ENCODE results near the gene TNFRSF1B. TPM values are rescaled to one million over a fixed set of nuclear protein-coding genes. Genes with fewer than 3 reads are reported as not detected.
A peak's percentile ranks its signal among the peaks of the same experiment; 100 is the strongest.

Gene TNFRSF1B
- total RNA-seq, 1 experiment from 2014 or later = 0.61 TPM

DNA sequence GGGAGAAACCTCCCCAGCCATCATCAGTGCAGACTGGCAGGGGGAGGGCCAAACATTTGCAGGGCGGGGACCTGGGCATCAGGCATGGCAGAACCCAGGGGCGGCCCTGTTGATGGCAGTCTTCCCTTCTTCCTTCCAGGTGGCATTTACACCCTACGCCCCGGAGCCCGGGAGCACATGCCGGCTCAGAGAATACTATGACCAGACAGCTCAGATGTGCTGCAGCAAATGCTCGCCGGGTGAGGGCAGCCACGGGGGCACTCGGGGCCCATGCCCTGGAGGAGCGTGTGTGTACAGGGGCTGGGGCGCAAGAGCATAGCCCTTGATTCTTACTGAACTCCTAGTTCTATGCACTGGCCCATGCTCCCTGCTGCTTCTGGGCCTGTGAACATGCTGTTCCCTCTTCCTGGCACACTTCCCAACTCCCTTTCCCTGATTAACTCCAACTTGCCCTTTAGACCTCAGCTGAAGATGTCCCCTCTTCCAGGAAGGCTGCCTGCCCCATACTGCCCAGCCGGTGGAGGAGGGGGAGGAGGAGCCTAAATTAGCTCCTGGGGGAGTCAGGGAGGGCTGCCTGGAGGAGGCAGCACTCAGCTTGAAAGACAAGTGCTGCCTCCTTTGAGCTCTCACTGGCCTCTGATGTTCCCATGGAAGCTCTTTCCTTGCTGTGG lies 22.0 kb downstream of the TNFRSF1B start:
- ChIA-PET RAD21 (ENCODE audit: low non-redundant PET in 1 of 2, low total read pairs in 2 of 2, uncharacterized antibody in 2 of 2, unreplicated experiment in 2 of 2) (no interaction called here), CTCF (no interaction called here), POLR2A (no interaction called here)
- intact Hi-C loops (cut with micrococcal nuclease) = no loop called here
- no peak for TF ChIP-seq EGR1 (IDR thresholded peaks at IDR 0.05; ENCODE audit: low read depth)
- TF ChIP-seq SRF (IDR thresholded peaks at IDR 0.05; ENCODE audit: low read depth) = no peak
- TF ChIP-seq, protein P1, sequence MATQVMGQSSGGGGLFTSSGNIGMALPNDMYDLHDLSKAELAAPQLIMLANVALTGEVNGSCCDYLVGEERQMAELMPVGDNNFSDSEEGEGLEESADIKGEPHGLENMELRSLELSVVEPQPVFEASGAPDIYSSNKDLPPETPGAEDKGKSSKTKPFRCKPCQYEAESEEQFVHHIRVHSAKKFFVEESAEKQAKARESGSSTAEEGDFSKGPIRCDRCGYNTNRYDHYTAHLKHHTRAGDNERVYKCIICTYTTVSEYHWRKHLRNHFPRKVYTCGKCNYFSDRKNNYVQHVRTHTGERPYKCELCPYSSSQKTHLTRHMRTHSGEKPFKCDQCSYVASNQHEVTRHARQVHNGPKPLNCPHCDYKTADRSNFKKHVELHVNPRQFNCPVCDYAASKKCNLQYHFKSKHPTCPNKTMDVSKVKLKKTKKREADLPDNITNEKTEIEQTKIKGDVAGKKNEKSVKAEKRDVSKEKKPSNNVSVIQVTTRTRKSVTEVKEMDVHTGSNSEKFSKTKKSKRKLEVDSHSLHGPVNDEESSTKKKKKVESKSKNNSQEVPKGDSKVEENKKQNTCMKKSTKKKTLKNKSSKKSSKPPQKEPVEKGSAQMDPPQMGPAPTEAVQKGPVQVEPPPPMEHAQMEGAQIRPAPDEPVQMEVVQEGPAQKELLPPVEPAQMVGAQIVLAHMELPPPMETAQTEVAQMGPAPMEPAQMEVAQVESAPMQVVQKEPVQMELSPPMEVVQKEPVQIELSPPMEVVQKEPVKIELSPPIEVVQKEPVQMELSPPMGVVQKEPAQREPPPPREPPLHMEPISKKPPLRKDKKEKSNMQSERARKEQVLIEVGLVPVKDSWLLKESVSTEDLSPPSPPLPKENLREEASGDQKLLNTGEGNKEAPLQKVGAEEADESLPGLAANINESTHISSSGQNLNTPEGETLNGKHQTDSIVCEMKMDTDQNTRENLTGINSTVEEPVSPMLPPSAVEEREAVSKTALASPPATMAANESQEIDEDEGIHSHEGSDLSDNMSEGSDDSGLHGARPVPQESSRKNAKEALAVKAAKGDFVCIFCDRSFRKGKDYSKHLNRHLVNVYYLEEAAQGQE (IDR thresholded peaks at IDR 0.05; ENCODE audit: low read depth) = no peak
- TF ChIP-seq, protein P2, sequence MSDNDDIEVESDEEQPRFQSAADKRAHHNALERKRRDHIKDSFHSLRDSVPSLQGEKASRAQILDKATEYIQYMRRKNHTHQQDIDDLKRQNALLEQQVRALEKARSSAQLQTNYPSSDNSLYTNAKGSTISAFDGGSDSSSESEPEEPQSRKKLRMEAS (IDR thresholded peaks at IDR 0.05) = no peak
- no peak for TF ChIP-seq POLR2AphosphoS5 (IDR thresholded peaks at IDR 0.05; ENCODE audit: low read depth, low read length)
- TF ChIP-seq, protein P3, sequence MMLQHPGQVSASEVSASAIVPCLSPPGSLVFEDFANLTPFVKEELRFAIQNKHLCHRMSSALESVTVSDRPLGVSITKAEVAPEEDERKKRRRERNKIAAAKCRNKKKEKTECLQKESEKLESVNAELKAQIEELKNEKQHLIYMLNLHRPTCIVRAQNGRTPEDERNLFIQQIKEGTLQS (IDR thresholded peaks at IDR 0.05) = no peak
- no peak for TF ChIP-seq EZH2 (IDR thresholded peaks at IDR 0.05)
- H3K27me3 ChIP-seq (ENCODE audit: insufficient read depth, low read length) = no peaks in the 10 kb centered on the region
- H3K27ac ChIP-seq (ENCODE audit: low read depth, low read length) = no peak overlapping the region
- H3K4me3 ChIP-seq (replicated peaks in 1 of 2; ENCODE audit: low read depth in 1 of 2, low read length in 2 of 2) = no peak overlapping the region
- BruUV-seq (replicated peaks) = no TSS peak
- H2AFZ ChIP-seq (ENCODE audit: low read depth, low read length, poor library complexity, severe bottlenecking) = no peak overlapping the region
- no peaks in the 10 kb centered on the region for H3K9me3 ChIP-seq (ENCODE audit: control insufficient read depth in 1 of 2, insufficient read depth in 1 of 2, low read depth in 1 of 2, low read length in 2 of 2)
- H3K4me2 ChIP-seq (ENCODE audit: low read length) = no peak overlapping the region
- peaks cover 0 to 14% of the 10 kb centered on the region in 2 experiments; a peak in 1 of 4 replicates for H3K4me1 ChIP-seq (ENCODE audit: control insufficient read depth in 1 of 2, insufficient read depth in 2 of 2, low read length in 2 of 2)
- H3K36me3 ChIP-seq (ENCODE audit: control insufficient read depth in 1 of 2, insufficient read depth in 2 of 2, low read length in 2 of 2) = no peaks in the 10 kb centered on the region
- no peaks in the 10 kb centered on the region for H4K20me1 ChIP-seq (ENCODE audit: insufficient read depth)
- no peaks in the 10 kb centered on the region for H3K9me2 ChIP-seq (ENCODE audit: insufficient read depth)
- ATAC-seq (peak; percentile 33), DNase-seq (ENCODE audit: low read depth, low spot score) (no peak)
- H3K9ac ChIP-seq (ENCODE audit: low read length) = no peak overlapping the region
- H3K79me2 ChIP-seq (ENCODE audit: insufficient read depth, low read length) = no peaks in the 10 kb centered on the region
